NCI-H2171 treated with DMSO at 0.1 percent for 48 hours (cell line): ENCODE results near the gene NALF2.

Source experiments
- DNase-seq: peaks from one replicate; lab custom pipeline; 2025; lab: John Stamatoyannopoulos, UW

NALF2 gene

DNA sequence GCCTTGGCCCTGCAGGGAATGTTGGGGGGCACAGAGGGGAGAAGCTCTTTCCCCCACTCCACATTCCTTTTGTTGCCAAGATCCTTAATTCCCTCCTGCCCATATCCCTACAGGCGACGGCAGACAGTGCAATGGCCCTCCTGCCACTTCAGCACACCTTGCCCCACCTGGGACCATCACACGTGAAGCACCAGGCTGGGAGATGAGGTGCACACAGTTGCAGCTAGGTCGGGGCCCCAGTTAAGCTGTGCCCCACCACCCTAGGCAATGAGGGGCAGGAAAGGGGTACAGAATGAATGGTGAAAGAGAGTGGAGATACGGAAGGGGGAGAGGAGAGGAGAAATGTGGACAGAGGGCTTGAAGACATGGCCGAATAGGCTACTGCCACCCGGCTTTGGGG, 26.2 kb downstream of the NALF2 start:
- no peak for DNase-seq

DNA sequence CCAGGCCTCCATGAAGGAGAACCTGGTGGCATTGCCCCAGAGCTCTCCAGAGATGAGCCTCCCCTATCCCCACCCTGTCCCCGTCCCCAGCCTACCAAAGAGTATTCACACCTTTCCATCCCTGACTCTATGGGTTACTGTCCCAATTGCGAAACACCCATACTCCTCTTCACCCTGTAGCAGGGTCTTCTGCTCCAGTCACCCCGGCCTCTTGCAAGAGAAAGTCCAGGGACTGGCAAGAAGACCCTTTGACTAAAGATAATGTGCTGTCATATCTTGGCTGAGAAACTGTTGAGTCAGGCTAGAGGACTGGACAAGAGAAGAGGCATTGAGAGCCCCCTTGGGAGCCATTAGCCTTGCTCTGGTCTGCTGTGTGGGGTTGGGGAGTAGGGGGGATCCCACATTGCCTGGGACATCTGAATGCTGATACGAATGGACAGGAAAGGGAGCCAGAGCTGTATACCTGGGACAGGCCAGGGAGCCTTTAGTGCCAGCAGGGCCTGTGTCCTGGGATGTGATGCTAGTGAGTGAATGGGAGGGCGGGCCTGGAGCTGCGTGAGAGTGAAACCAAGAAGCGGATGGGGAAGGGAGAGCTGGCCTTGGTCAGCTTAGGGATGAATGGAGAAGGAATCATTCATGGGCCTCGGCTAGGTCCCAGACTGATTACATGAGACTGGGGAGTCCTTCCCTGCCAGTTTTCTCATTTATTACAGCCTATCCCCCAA, 27.1 kb downstream of the NALF2 start:
- no peak for DNase-seq

DNA sequence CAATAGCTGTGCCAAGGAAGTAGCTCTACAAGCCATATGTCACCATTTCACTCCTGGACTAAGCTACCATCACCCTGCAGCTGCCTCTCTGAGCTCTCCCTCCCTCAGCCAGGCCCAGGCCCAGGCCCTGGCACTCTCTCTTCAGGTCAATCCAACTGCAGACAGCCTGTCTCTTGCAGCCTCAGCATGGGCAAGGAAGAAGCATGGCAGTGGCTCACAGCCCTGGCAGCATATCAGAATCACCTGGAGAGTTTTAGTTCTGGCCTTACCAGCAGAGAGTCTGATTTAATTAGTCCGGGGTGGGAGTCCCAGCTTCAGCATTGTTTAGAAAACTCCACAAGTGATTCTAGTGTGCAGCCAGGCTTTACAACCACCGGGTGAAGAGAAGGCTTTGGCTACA, 31.5 kb downstream of the NALF2 start:
- DNase-seq = peak; percentile 20

- no peak for DNase-seq
Measured at GRCh38 chrX:69538321-69538876, 34.3 kb downstream of the NALF2 start.

DNA sequence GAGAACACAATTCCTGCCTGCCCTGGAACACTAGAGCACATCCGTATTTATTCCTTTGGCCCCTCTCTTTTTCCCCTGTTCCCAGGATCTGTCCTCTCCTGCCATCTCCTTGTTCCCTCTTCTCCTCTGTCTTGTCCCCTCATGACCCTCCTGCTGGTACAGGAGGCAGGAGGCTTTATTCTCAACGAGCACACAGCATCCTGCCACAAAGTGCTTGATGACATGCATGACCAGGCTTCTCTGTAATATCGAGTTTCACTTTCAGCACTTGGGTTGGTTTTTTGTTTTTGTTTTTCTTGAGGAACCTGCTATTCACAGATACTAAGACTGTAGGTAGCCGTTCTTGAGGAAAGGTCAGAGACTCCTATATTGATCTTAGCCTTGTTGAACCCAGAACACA, 35.3 kb downstream of the NALF2 start:
- DNase-seq = peak; percentile 66

- DNase-seq = no peak
Measured at GRCh38 chrX:69541956-69542355, 37.8 kb downstream of the NALF2 start.

DNA sequence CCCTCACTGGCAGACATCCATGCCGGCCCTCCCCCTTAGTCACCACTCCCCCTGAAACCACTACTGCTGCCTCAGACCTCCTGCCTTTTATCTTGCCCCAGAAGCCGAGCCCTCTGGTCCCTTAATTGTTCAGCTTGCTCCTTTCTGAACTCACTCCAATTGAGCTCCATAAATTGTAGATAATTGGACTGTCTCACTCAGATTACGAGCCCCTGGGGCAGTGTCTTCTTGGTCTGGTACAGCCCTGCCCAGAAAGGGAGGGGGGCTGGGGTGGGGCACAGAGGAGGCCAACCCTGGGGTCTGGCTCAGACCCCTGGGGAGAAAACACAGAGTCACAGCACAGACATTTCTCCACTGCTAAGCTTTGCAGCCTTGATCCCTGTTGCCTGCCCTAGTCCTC, 39.4 kb downstream of the NALF2 start:
- no peak for DNase-seq

DNA sequence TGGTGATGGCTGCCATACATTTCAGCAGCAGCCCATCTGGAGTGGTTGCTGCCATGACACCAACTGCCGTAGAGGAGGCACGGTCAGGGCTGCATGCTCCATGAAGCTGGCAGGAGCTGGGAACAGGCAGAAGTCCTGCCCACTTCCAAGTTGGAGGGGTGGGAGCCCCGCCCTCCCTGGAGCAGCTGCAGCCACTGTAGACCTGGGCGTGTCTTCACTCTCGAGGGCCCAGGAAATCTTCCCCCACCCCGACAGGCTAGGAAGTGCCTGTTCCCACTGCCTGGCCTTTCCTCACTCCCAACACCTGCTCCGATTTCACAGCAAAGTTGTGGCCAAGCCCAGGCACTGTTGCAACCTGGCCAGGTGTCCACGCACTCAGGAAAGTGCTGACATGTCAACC, 42.3 kb downstream of the NALF2 start:
- peak; percentile 35 for DNase-seq

GRCh38 chrX:69546978-69547377, 42.9 kb downstream of the NALF2 start:
- no peak for DNase-seq

DNA sequence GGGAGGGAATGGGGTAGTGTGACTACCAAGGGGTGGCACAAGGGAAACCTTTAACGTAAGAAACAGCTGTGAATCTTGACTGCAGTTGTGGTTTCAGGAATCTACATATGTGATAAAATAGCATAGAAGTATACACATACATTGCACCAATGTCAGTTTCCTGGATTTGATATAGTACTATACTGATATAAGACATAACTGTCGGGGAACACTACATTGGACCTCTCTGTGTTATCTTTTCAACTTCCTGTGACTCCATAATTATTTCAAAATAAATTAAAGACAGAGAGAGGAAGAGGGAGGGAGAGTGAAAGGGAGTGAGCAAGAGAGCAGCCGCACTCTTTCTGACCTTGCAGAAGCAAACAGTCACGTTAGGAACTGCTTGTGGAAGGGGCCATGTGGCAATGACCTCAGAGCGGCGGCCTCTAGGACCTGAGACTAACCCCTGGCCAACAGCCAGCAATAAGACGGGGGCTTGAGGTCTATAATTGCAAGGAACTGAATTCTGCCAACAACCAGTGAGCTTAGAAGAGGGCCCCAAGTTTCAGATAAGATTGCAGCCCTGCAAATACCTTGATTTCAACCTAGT, 47.4 kb downstream of the NALF2 start:
- DNase-seq = no peak

DNA sequence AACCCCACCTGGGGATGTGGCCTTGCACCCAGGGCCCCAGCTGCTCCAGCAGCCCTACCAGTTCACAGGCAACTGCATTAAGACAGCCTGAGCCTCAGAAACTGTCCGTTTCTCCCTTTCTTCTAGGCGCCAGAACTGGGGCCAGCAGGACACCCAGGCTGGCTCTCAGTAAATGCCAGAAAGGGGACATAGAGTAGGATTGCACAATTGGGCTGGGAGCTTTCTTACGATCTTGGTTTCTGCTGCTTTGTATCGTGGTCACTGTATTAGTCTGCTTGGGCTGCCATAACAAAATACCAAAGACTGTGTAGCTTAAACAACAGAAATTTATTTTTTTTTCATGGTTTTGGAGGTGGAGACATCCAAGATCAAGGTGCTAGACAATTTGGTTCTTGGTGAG, 48.4 kb downstream of the NALF2 start:
- no peak for DNase-seq
